Mucosa of rectum (tissue), 2 donors: ENCODE measurements around the gene ADCY1.

ENCODE experiments used
- H3K27ac ChIP-seq, 2 donors: one replicate each; pipeline ENCODE4 v1.7.0; 2013; ENCODE audit warnings: inconsistent platforms in 2 of 2, low read depth in 2 of 2, low read length in 2 of 2
- H3K27me3 ChIP-seq, 2 donors: one replicate each; pipeline ENCODE4 v1.7.0; 2013; ENCODE audit warnings: low read length in 2 of 2; ENCODE audit not compliant: control insufficient read depth in 2 of 2, insufficient read depth in 2 of 2
- H3K36me3 ChIP-seq, 2 donors: one replicate each; pipeline ENCODE4 v1.7.0; 2013; ENCODE audit warnings: low read length in 2 of 2; ENCODE audit not compliant: control insufficient read depth in 2 of 2, insufficient read depth in 2 of 2
- H3K4me1 ChIP-seq, 2 donors: one replicate each; pipeline ENCODE4 v1.7.0; 2013; ENCODE audit warnings: low read length in 2 of 2, mild to moderate bottlenecking in 1 of 2; ENCODE audit not compliant: control insufficient read depth in 2 of 2, insufficient read depth in 2 of 2
- H3K4me3 ChIP-seq, 2 donors: one replicate each; pipeline ENCODE4 v1.7.0; 2013; ENCODE audit warnings: low read length in 2 of 2
- H3K9ac ChIP-seq, 2 donors: one replicate each; pipeline ENCODE4 v1.7.0; 2013; ENCODE audit warnings: low read length in 2 of 2, low read depth in 1 of 2, mild to moderate bottlenecking in 1 of 2
- H3K9me3 ChIP-seq, 2 donors: one replicate each; pipeline ENCODE4 v1.7.0; 2013; ENCODE audit warnings: low read length in 2 of 2; ENCODE audit not compliant: control insufficient read depth in 2 of 2
- donor health status: healthy.
- donor health status: Normal muscosa, but diverticular disease.

Gene ADCY1

DNA sequence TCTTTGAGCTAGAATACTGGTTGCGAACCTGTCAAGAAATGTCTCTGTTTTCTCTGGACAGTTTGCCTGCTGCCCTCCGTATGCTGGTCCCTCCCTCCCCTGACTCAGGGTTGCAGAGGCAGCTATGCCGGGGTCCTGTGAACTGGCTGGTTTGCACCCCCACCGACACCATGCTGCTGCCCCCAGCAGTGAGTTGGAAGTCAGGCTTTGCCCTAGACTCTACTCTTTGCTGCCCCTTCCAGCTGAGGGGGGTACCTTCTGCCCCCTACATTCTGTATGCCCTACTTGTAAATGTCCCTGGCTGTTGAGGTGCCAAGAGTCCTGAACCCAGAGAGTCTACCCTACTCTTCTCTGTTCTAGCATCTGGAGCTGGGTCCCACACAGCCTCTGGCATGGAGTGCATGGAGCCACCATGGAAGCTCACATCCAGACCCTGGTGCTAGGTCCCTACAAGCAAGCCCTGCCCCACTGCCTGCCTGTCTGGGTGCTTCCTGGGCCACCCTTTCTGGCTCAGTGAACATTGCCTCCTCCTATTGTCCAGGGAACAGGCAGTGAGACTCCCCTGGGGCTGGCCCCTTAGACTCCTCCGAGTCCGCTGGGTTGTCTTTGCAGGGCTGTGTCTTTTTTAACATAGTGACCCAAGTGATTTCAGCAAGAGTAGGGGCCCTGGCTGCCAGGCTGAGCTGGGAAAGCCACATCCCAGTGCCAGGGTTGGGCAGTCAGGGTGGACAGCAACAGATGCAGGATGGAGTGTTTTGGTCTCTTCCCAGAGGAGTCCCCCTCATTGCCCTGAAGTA lies 138.9 kb downstream of the ADCY1 start:
- Histone ChIP-seq H3K27ac (no peak overlapping the region), H3K36me3 (no peaks in the 10 kb centered on the region), H3K27me3 (no peaks in the 10 kb centered on the region), H3K9ac (no peak overlapping the region), H3K4me1 (no peaks in the 10 kb centered on the region), H3K4me3 (no peak overlapping the region), H3K9me3 (no peaks in the 10 kb centered on the region)

DNA sequence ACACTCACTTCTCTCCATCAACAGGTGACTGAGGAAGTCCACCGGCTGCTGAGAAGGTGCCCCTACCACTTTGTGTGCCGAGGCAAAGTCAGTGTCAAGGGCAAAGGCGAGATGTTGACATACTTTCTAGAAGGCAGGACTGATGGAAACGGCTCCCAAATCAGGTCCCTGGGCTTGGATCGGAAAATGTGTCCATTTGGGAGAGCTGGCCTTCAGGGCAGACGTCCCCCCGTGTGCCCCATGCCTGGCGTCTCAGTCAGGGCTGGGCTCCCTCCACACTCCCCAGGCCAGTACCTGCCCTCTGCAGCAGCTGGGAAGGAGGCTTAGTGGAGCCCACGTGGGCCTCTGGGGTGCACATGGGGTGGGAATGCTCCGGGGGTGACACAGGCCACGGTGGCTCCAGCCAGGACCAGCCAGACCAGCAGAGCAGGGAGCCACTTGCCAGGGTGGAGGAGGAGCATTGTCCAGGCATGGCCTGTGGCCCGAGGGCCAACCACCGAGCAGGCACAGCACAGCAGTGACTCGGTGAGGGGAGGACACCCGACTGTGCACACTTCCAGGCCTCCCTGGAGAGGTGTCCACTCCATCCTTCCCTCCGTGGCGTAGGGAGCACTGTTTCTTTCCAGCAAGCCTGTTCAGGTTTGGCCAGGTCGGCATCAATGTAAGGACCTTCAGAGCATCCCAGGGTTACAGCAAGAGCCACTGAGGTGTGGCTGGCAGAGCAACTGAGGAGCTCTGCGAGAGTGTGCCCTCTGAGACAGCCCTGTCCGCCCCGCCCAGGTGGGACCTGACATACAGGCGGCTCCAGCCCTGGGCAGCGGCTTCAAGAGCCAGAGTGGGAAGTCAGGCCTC lies 139.7 kb downstream of the ADCY1 start:
- no peak overlapping the region for H3K4me3 ChIP-seq
- no peaks in the 10 kb centered on the region for H3K4me1 ChIP-seq
- no peaks in the 10 kb centered on the region for H3K9me3 ChIP-seq
- H3K9ac ChIP-seq: no peak overlapping the region
- H3K27ac ChIP-seq: no peak overlapping the region
- no peaks in the 10 kb centered on the region for H3K27me3 ChIP-seq
- no peaks in the 10 kb centered on the region for H3K36me3 ChIP-seq

DNA sequence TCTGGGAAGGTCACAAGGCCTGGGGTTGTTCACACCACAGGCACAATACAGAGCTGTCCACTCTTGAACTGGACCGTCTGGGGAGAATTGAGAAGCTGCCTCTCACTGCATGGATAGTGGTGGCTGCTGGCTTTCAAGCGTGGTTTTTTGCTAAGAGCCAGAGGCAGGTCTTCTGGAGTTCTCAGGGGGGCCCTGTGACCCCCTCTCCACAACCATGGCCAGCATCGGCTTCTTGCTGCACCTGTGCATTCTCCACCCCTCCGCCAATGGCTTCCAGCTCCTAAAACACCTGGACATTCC lies 140.3 kb downstream of the ADCY1 start:
- Histone ChIP-seq H3K27ac (no peak overlapping the region), H3K4me3 (no peak overlapping the region), H3K9me3 (no peaks in the 10 kb centered on the region), H3K36me3 (no peaks in the 10 kb centered on the region), H3K4me1 (no peaks in the 10 kb centered on the region), H3K27me3 (no peaks in the 10 kb centered on the region), H3K9ac (no peak overlapping the region)

DNA sequence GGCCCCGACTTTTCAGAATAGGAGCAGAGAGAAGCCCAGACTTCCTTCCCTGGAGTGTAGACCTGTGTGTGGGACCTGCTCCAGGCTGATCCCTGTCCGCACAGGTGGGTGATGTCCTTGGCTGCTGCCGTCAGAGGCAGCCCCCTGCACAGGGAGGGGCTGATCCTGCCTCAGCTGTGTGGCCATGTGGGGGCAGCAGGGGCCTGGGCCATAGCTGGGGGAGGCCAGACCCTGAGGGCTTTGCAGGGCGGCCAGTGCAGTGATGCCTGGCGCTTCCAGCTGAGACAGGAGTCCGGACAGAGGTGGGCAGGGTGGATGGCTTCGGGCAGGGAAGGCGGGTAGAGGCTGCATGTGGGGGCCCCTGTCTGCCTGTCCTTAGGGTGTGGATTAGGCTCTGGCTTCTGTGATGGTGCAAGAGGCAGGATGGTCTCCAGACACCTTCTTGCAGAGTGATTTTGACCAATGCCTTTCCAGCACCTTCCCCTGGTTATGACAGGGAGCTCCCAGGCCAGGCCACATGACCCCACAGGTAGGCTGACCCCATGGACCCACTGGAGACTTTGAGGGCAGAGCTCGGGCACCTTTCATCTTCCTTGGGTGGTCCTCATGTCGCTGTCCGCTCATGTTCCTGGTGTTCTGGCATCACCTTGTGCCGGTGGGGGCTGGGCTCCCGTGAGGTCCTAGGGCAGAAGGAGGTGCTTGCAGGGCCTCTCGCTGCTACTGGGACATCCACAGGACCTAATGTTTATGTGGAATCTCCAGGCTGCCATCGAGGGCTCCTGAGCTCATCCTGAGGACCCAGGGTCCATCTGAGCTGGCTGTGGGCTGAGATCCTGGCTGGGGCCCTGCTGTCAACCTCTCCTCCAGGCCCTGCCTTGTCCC lies 141.5 kb downstream of the ADCY1 start:
- no peaks in the 10 kb centered on the region for H3K36me3 ChIP-seq
- H3K9me3 ChIP-seq: no peaks in the 10 kb centered on the region
- H3K4me3 ChIP-seq: no peak overlapping the region
- H3K27me3 ChIP-seq: no peaks in the 10 kb centered on the region
- no peaks in the 10 kb centered on the region for H3K4me1 ChIP-seq
- H3K9ac ChIP-seq: no peak overlapping the region
- H3K27ac ChIP-seq: no peak overlapping the region

DNA sequence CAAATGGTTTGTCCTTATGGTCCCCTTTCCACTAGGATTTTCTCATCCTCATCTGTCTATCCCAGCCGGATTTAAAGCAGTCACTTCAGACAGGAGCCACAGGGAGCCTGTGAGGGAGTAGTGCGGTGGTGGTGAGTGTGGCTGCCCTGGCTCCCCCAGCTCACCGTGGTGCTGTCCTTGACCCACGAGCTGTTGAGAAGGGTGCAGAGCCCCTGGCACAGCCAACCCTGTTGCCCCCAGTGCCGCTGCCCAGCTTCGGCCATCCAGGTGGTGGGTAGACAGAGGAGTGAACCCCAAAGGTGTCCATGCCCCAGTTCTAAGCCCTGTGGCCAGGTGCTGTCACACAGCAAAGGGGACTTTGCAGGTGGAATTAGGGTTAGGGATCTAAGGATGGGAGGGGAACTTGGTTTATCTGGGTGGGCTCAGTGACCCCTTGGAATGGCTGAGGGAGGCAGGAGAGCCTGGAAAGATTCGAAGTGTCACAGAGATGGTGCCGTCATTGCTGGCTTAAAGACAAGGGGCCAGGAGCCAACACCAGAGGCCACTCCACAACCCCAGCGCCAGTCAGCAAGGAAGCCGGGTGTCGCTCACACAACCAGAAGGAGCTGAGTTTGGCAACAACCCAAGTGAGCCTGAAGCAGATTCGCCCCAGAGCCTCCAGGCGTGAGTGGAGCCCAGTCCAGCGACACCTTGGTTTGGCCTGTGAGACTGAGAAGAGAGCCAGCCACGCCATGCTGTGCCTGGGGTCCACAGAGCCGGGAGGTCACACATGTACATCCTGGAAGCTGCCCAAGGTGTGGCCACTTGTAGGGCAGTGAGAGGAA lies 142.4 kb downstream of the ADCY1 start:
- Histone ChIP-seq H3K27ac (no peak overlapping the region), H3K27me3 (no peaks in the 10 kb centered on the region), H3K4me1 (no peaks in the 10 kb centered on the region), H3K4me3 (no peak overlapping the region), H3K9me3 (no peaks in the 10 kb centered on the region), H3K36me3 (no peaks in the 10 kb centered on the region), H3K9ac (no peak overlapping the region)

DNA sequence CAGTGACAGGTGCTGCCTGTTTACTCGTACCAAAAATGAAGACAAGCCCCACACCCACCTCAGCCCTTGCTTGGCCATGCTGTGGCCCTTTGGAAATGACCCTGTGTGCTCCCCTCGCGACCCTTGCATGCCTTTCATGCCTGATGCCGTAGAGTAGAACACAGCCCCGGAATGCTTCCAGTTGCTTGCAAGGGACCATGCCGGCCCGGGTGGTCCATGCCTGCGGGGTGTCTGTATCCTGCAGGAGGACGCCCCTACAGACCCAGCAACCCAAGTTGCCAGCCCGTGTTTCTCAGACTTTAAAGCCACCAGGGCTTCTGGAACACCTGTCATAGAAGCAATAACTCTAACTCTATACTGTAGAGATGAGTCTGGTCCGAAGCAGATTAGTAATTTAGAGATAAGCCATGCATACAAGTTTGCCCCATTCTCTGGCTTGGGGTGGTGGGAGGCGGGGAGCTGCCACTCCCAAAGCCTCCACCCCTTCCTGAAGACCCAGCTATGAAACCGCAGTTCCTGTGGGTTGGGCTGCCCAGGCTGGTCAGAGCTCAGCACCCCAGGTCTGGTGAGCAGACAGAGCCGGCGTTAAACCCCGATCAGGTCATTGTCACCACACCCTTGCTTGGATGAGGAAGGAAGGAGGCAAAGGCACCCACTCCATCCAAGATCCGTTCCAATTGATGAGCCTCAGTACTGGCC lies 143.5 kb downstream of the ADCY1 start:
- H3K4me3 ChIP-seq: no peak overlapping the region
- H3K27ac ChIP-seq: no peak overlapping the region
- peaks cover 0 to 4% of the 10 kb centered on the region in 2 donors for H3K36me3 ChIP-seq

DNA sequence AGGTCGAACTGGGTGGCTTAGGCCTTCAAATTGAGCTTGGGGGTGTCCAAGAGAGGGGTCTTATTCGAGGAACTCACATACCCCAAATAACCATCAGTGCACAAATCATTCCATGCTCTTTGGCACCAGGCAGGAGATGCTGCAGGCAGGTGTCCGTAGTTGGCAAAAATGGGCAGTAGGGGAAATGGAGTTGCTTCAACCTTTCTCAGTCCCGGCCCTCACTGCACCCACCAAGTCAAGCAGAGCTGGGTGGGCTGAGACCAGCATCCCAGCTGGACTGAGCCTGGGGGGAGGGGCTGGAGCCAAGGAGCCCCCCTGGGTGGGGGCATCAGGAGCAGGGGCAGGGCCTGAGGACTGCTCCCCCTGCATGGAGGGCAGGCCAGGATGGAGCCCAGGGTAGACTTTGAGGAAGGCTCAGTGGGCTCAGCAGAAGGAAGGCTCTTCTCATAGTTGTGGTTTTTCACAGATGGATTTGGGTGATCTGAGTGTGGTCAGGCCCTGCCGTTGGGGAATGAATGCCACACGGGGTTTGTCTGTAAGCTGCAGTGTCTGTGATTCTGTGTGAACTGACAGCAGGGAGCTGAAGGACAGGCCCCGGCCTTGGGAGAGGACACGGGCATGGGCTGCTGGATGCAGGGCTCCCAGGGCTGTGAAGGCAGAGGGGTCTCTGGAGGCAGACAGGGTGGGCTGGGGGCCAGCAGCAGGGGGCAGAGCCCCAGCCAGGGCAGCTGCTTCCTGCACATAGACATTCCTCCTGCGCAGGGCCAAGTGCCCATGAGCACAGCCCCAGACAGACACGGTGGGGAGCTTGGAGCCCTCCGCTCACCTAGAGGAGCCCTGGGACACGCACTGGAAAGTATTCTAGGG lies 144.5 kb downstream of the ADCY1 start:
- H3K9ac ChIP-seq: no peak overlapping the region
- no peak overlapping the region for H3K4me3 ChIP-seq
- no peaks in the 10 kb centered on the region for H3K4me1 ChIP-seq
- H3K27me3 ChIP-seq: no peaks in the 10 kb centered on the region
- no peaks in the 10 kb centered on the region for H3K9me3 ChIP-seq
- no peak overlapping the region for H3K27ac ChIP-seq
- peaks cover 2 to 6% of the 10 kb centered on the region in 2 donors for H3K36me3 ChIP-seq

More for the DNA sequence above, 143.5 kb downstream of the ADCY1 start:
- H3K9me3 ChIP-seq: no peaks in the 10 kb centered on the region
- no peaks in the 10 kb centered on the region for H3K4me1 ChIP-seq
- H3K9ac ChIP-seq: no peak overlapping the region
- no peaks in the 10 kb centered on the region for H3K27me3 ChIP-seq

DNA sequence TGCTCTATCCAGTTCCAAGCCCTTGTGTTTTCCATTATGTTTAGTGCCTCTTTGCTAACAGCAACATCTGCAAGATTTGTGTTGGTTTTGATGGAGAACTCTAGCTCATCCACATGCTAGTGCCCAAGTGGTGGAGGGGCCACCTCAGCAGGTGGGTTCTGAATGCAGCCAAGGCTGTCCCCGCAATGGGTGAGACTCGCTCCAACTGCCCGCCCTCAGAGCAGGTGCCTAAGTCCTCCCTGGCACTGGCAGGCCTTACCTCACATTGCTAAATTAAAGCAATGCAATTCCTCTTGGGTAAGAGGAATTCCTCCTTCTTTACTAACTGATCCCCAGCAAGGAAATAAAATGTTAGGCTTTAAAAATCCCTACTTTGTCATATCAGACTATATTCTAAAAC lies 146.8 kb downstream of the ADCY1 start:
- peaks cover 13 to 15% of the 10 kb centered on the region in 2 donors for H3K36me3 ChIP-seq
- no peaks in the 10 kb centered on the region for H3K4me1 ChIP-seq
- no peaks in the 10 kb centered on the region for H3K9me3 ChIP-seq
- no peak overlapping the region for H3K9ac ChIP-seq
- no peak overlapping the region for H3K27ac ChIP-seq
- no peak overlapping the region for H3K4me3 ChIP-seq
- H3K27me3 ChIP-seq: no peaks in the 10 kb centered on the region
